ENCODE measurements around the gene LRRC1. TPM values are rescaled to one million over a fixed set of nuclear protein-coding genes. Genes with fewer than 3 reads are reported as not detected.
A peak's percentile ranks its signal among the peaks of the same experiment; 100 is the strongest.

The LRRC1 gene
- total and polyA plus RNA-seq, 2 of the 13 experiments (the other 11 are each of a cell fraction or from before 2014, with no cell fraction given), result 15.6 to 27.7 TPM

DNA sequence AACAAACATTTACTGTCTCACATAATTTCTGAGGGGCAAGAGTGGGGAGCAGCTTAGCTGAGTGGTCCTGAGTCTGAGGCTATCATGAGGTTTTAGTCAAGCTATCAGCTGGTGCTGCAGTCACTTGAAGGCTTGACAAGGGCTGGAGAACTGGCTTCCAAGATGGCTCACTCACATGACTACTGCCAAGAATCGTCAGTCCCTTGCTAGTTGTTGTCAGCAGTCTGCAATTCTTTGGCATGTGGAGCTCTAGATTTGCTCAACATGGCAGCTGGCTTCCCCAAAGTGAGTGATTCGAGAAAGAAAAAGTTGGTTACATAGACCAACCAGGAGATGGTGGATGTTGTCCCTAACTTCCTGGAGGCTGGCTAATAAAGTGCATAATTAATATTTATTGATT is 2.8 kb upstream of the LRRC1 start:
- CTCF ChIA-PET (ENCODE audit: low intra/inter-chr PET ratio, low total read pairs), result no interaction called here
- Histone ChIP-seq H3K27me3 (ENCODE audit: control insufficient read depth in 1 of 2, insufficient read depth in 2 of 2, low read length in 2 of 2) (no peaks in the 10 kb centered on the region; a peak in 1 of 5 replicates), H4K20me1 (ENCODE audit: insufficient read depth, low read length) (no peaks in the 10 kb centered on the region), H2AFZ (ENCODE audit: low read length) (no peak overlapping the region), H3K79me2 (ENCODE audit: insufficient read depth, low read length) (peaks cover 20% of the 10 kb centered on the region), H3K9me3 (ENCODE audit: low read length) (no peaks in the 10 kb centered on the region), H3K9ac (ENCODE audit: insufficient read depth, low read depth, low read length) (no peak overlapping the region), H3K4me1 (ENCODE audit: insufficient read depth, low read length) (peaks cover 37% of the 10 kb centered on the region), H3K36me3 (replicated peaks in 1 of 2; ENCODE audit: control insufficient read depth in 1 of 2, insufficient read depth in 2 of 2, low read length in 2 of 2) (no peaks in the 10 kb centered on the region), H3K4me2 (ENCODE audit: low read depth, low read length) (peak overlapping the region; percentile 91), H3K27ac (ENCODE audit: extremely low read length, insufficient read depth, low read length) (no peak overlapping the region), H3K4me3 (replicated peaks in 1 of 3; ENCODE audit: insufficient read depth in 1 of 3, low read depth in 2 of 3, low read length in 3 of 3) (peak overlapping the region in 1 of 3 experiments; percentile 98; a peak in 1 of 6 replicates)
- FAIRE-seq, result no peak
- TF ChIP-seq, protein P1, sequence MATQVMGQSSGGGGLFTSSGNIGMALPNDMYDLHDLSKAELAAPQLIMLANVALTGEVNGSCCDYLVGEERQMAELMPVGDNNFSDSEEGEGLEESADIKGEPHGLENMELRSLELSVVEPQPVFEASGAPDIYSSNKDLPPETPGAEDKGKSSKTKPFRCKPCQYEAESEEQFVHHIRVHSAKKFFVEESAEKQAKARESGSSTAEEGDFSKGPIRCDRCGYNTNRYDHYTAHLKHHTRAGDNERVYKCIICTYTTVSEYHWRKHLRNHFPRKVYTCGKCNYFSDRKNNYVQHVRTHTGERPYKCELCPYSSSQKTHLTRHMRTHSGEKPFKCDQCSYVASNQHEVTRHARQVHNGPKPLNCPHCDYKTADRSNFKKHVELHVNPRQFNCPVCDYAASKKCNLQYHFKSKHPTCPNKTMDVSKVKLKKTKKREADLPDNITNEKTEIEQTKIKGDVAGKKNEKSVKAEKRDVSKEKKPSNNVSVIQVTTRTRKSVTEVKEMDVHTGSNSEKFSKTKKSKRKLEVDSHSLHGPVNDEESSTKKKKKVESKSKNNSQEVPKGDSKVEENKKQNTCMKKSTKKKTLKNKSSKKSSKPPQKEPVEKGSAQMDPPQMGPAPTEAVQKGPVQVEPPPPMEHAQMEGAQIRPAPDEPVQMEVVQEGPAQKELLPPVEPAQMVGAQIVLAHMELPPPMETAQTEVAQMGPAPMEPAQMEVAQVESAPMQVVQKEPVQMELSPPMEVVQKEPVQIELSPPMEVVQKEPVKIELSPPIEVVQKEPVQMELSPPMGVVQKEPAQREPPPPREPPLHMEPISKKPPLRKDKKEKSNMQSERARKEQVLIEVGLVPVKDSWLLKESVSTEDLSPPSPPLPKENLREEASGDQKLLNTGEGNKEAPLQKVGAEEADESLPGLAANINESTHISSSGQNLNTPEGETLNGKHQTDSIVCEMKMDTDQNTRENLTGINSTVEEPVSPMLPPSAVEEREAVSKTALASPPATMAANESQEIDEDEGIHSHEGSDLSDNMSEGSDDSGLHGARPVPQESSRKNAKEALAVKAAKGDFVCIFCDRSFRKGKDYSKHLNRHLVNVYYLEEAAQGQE (IDR thresholded peaks at IDR 0.05; ENCODE audit: borderline replicate concordance in 1 of 2, low read depth in 1 of 2, low read length in 2 of 2), result no peak
- TF ChIP-seq YY1 (IDR thresholded peaks at IDR 0.05; ENCODE audit: insufficient read depth, insufficient replicate concordance, low read depth, low read length), result peak; percentile 21
- intact Hi-C loops (cut with micrococcal nuclease; ENCODE audit: unreplicated experiment), result loop anchor here (5.0 to 10.0 kb wide), 2 partner anchors 103 to 150 kb away; no protein-coding TSS in a partner anchor
- no peak for ATAC-seq
- 82% methylated on average over 2 of the region's 2 CpGs for WGBS (ENCODE audit: low lambda C conversion rate)
- POLR2A ChIA-PET, result interaction anchor here (1.5 to 4.4 kb wide), 4 partner anchors 23 to 48 kb away, joined by 4 to 44 read pairs (median 4); no protein-coding TSS in a partner anchor
- BruUV-seq (replicated peaks), result no TSS peak
- in situ Hi-C loops (cut with HindIII; ENCODE audit: extremely low pct_ligation_motif_present, low pct_unique_long_range_greater_than_20kb), result loop anchor here (5.0 kb wide), 2 partner anchors 165 to 245 kb away; partner anchors contain the start of gene GCLC
- no peak for DNase-seq (ENCODE audit: low spot score)

DNA sequence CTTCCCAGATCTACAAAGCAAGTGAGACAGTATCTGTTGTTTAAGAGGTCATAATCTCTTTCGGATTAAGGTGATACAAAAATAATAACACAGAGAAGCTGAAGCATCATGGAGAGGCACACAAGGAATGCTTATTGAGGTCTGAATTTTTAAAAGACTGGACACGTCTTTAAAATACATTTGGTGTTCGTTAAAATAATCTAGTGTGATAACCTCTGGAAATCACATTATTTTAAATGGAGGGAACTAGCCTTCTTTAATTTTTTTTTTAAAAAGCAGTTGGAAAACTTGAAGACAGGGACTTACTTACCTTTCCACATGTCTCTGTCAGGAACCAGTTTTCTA is 1.9 kb upstream of the LRRC1 start:
- H4K20me1 ChIP-seq (ENCODE audit: insufficient read depth, low read length), result no peaks in the 10 kb centered on the region
- intact Hi-C loops (cut with micrococcal nuclease; ENCODE audit: unreplicated experiment) (loop anchor here (1.0 to 10.0 kb wide), 4 partner anchors 65 to 163 kb away; no protein-coding TSS in a partner anchor), in situ Hi-C loops (cut with HindIII; ENCODE audit: extremely low pct_ligation_motif_present, low pct_unique_long_range_greater_than_20kb) (loop anchor here (5.0 kb wide), 2 partner anchors 164 to 246 kb away; partner anchors contain the start of gene GCLC)
- CTCF ChIA-PET (ENCODE audit: low intra/inter-chr PET ratio, low total read pairs), result no interaction called here
- no peaks in the 10 kb centered on the region; a peak in 1 of 5 replicates for H3K27me3 ChIP-seq (ENCODE audit: control insufficient read depth in 1 of 2, insufficient read depth in 2 of 2, low read length in 2 of 2)
- H3K4me3 ChIP-seq (replicated peaks in 1 of 3; ENCODE audit: insufficient read depth in 1 of 3, low read depth in 2 of 3, low read length in 3 of 3), result peak overlapping the region; percentile 92 to 98 (median 96)
- H3K36me3 ChIP-seq (replicated peaks in 1 of 2; ENCODE audit: control insufficient read depth in 1 of 2, insufficient read depth in 2 of 2, low read length in 2 of 2), result no peaks in the 10 kb centered on the region
- H3K9me3 ChIP-seq (ENCODE audit: low read length), result no peaks in the 10 kb centered on the region
- POLR2A ChIA-PET, result interaction anchor here (0.7 to 4.4 kb wide), 19 partner anchors 13 to 434 kb away, joined by 3 to 44 read pairs (median 5); partner anchors contain the start of gene GCLC
- WGBS (ENCODE audit: low lambda C conversion rate), result 6% methylated on average over 3 of the region's 3 CpGs
- no peak for FAIRE-seq
- H2AFZ ChIP-seq (ENCODE audit: low read length), result peak overlapping the region; percentile 84
- H3K4me2 ChIP-seq (ENCODE audit: low read depth, low read length), result peak overlapping the region; percentile 91
- DNase-seq (ENCODE audit: low spot score), result no peak
- no TSS peak for BruUV-seq (replicated peaks)
- H3K79me2 ChIP-seq (ENCODE audit: insufficient read depth, low read length), result peaks cover 29% of the 10 kb centered on the region
- H3K9ac ChIP-seq (ENCODE audit: insufficient read depth, low read depth, low read length), result peak overlapping the region; percentile 83
- peaks cover 43% of the 10 kb centered on the region for H3K4me1 ChIP-seq (ENCODE audit: insufficient read depth, low read length)
- peak overlapping the region; percentile 81 for H3K27ac ChIP-seq (ENCODE audit: extremely low read length, insufficient read depth, low read length)
- ATAC-seq, result no peak
- TF ChIP-seq ZBTB8A (CRISPR knock-in tag; IDR thresholded peaks at IDR 0.05; ENCODE audit: borderline replicate concordance, low read depth) (peak; percentile 74; the same call in 1 of the 2 replicates), GFI1 (CRISPR knock-in tag; IDR thresholded peaks at IDR 0.05; ENCODE audit: borderline replicate concordance) (no peak), FOXM1 (CRISPR knock-in tag; IDR thresholded peaks at IDR 0.05) (no peak), TBL1XR1 (IDR thresholded peaks at IDR 0.05; ENCODE audit: borderline replicate concordance, low read length, partially characterized antibody) (no peak), ZNF75D (CRISPR knock-in tag; IDR thresholded peaks at IDR 0.05; ENCODE audit: borderline replicate concordance) (no peak), ZNF816 (CRISPR knock-in tag; IDR thresholded peaks at IDR 0.05; ENCODE audit: borderline replicate concordance) (peak; percentile 82), ZNF205 (CRISPR knock-in tag; IDR thresholded peaks at IDR 0.05) (peak; percentile 4; the same call in 1 of the 2 replicates), ADNP (CRISPR knock-in tag; IDR thresholded peaks at IDR 0.05) (no peak), ZNF256 (CRISPR knock-in tag; conservative IDR thresholded peaks at IDR 0.05) (0 out of 2 replicates have a peak, but pooled peaks have one; percentile 49)
- TF ChIP-seq, protein P2, sequence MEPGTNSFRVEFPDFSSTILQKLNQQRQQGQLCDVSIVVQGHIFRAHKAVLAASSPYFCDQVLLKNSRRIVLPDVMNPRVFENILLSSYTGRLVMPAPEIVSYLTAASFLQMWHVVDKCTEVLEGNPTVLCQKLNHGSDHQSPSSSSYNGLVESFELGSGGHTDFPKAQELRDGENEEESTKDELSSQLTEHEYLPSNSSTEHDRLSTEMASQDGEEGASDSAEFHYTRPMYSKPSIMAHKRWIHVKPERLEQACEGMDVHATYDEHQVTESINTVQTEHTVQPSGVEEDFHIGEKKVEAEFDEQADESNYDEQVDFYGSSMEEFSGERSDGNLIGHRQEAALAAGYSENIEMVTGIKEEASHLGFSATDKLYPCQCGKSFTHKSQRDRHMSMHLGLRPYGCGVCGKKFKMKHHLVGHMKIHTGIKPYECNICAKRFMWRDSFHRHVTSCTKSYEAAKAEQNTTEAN (CRISPR knock-in tag; conservative IDR thresholded peaks at IDR 0.05), result peak; percentile 32; the same call in 1 of the 2 replicates

Data from HepG2 (cell line).